Testis (tissue), 3 donors: ENCODE data around the gene CLIC3. TPM values are rescaled to one million over a fixed set of nuclear protein-coding genes. Genes with fewer than 3 reads are reported as not detected.

Experiments
- DNase-seq: peaks from one replicate; pipeline ENCODE4 v3.0.0-alpha.2; 2019
- H3K27ac ChIP-seq, 2 donors: fragments of 200-600 bp; sonication (generic); one replicate each; pipeline ENCODE4 v1.5.1; 2019
- H3K27me3 ChIP-seq: fragments of 200-600 bp; sonication (generic); one replicate; pipeline ENCODE4 v1.5.1; 2019
- H3K36me3 ChIP-seq: fragments of 200-600 bp; sonication (generic); one replicate; pipeline ENCODE4 v1.5.1; 2017; ENCODE audit warnings: low read depth; ENCODE audit errors: missing control alignments
- H3K4me1 ChIP-seq: fragments of 200-600 bp; sonication (generic); one replicate; pipeline ENCODE4 v1.5.1; 2019
- H3K4me3 ChIP-seq, 2 donors: fragments of 200-600 bp; sonication (generic); one replicate each; pipeline ENCODE4 v1.5.1; 2017 to 2019
- H3K9me3 ChIP-seq: fragments of 200-600 bp; sonication (generic); one replicate; pipeline ENCODE4 v1.5.1; 2017
- CTCF ChIP-seq, 3 experiments: fragments of 450-650 bp in 2 of 3; fragments of 200-600 bp in 1 of 3; sonication (generic) in 1 of 3; IDR thresholded peaks; one replicate each; pipeline ENCODE4 v1.5.1; 2016 to 2019; ENCODE audit warnings: antibody characterized with exemption in 3 of 3, mild to moderate bottlenecking in 2 of 3, moderate library complexity in 1 of 3
- POLR2A ChIP-seq: fragments of 450-650 bp; IDR thresholded peaks from one replicate; pipeline ENCODE4 v1.6.1; 2017; ENCODE audit warnings: antibody characterized with exemption, mild to moderate bottlenecking, moderate library complexity
- WGBS, 2 donors: methylation state at CpG; one replicate each; pipeline ENCODE4 v1.1.5; 2018; 5-methylcytosine and 5-hydroxymethylcytosine counted together
- intact Hi-C: fragments of 100-400 bp; cut with DNase I; formaldehyde crosslinking; loops from one replicate; pipeline ENCODE4 v1.15.1; 2023; ENCODE audit warnings: low total_unique reads
- polyA plus RNA-seq: library from polyadenylated mRNA; stranded (reverse); fragments of 350-450 nt; fragmentation: Illumina TruSeq; extraction: RNeasy Lipid Tissue Mini Kit (QIAGEN cat#74804); gene quantifications from one replicate; pipeline ENCODE4 v1.2.3, GENCODE V29; 2014; ENCODE audit warnings: low read depth, low replicate concordance; ENCODE audit not compliant: insufficient read depth
- total RNA-seq, 2 donors: library from RNA; depleted of rRNA; stranded (reverse); fragments of >200 nt; gene quantifications; one replicate each; pipeline ENCODE4 v1.2.3, GENCODE V29; 2016

Gene CLIC3
- total and polyA plus RNA-seq, 3 donors from 2014 or later = 1.8 to 2.8 (median 1.9) TPM

DNA sequence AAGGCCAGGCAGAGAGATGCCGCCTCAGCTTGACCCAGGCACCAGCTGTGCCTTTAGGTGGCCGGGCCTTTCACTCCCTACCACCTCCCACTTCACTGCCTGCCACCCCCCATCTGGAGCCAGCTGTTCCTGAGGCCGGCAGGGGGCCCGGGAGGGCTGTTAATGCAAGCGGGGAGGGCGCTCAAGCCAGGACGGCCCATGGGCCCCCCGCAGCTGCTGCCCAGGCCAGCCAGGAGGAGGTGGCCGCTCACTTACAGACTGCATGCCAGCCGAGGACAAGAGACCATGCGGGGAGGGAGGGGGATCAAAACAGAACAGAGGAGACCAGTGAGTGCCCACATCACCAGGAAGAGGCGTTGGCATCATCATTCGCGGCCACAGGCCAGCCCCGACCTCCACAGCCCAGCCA lies 27.2 kb upstream of the CLIC3 start:
- Histone ChIP-seq H3K4me1 (peaks cover 17% of the 10 kb centered on the region), H3K27ac (no peak overlapping the region), H3K4me3 (no peak overlapping the region), H3K36me3 (no peaks in the 10 kb centered on the region), H3K9me3 (no peaks in the 10 kb centered on the region), H3K27me3 (no peaks in the 10 kb centered on the region)
- no peak for TF ChIP-seq CTCF (IDR thresholded peaks at IDR 0.05)
- no peak for TF ChIP-seq POLR2A
- intact Hi-C loops = no loop called here
- no peak for DNase-seq
- WGBS, 2 donors = 67 to 89% methylated on average over 11 to 15 of the region's 15 CpGs

DNA sequence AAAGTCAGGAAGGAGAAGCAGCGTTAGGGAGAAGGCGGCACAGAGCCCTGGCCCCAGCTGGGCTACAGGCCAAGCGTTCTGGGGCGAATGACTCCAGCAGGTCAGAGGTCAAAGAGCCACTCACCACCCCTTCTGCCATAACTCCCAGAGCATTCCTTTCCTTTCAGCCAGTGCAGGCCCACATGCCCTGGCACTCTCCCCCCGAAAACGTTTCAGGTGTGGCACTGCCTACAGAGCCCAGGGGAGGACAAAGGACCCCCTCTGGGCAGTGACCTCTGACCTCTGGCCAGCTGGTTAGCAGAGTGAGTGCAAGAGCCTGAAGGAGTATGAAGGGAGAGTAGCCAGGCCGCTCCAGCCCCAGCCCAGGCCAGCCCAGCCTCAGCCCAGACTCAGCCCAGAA lies 26.8 kb upstream of the CLIC3 start:
- DNase-seq = no peak
- no peaks in the 10 kb centered on the region for H3K36me3 ChIP-seq

GRCh38 chr9:137022662-137023008 lies 26.3 kb upstream of the CLIC3 start:
- 83 to 95% methylated on average over 9 to 22 of the region's 23 CpGs for WGBS, 2 donors
- H3K4me3 ChIP-seq = no peak overlapping the region
- no peaks in the 10 kb centered on the region for H3K9me3 ChIP-seq
- no peaks in the 10 kb centered on the region for H3K36me3 ChIP-seq
- peaks cover 15% of the 10 kb centered on the region for H3K4me1 ChIP-seq
- TF ChIP-seq POLR2A (no peak), CTCF (IDR thresholded peaks at IDR 0.05) (no peak)
- intact Hi-C loops = no loop called here
- H3K27me3 ChIP-seq = no peaks in the 10 kb centered on the region
- H3K27ac ChIP-seq = no peak overlapping the region
- no peak for DNase-seq

More for the DNA sequence above, 26.8 kb upstream of the CLIC3 start:
- Histone ChIP-seq H3K27me3 (no peaks in the 10 kb centered on the region), H3K4me1 (peaks cover 15% of the 10 kb centered on the region), H3K27ac (no peak overlapping the region), H3K9me3 (no peaks in the 10 kb centered on the region), H3K4me3 (no peak overlapping the region)
- WGBS, 2 donors = 77 to 82% methylated on average over 7 of the region's 7 CpGs
- intact Hi-C loops = no loop called here
- TF ChIP-seq POLR2A = no peak
- TF ChIP-seq CTCF (IDR thresholded peaks at IDR 0.05) = no peak

- Histone ChIP-seq H3K4me3 (no peak overlapping the region), H3K4me1 (peaks cover 12% of the 10 kb centered on the region), H3K27ac (no peak overlapping the region), H3K27me3 (no peaks in the 10 kb centered on the region), H3K36me3 (no peaks in the 10 kb centered on the region), H3K9me3 (no peaks in the 10 kb centered on the region)
- peak; percentile 63 for DNase-seq
- intact Hi-C loops = no loop called here
- WGBS, 2 donors = 69 to 86% methylated on average over 10 to 30 of the region's 30 CpGs
- TF ChIP-seq CTCF (IDR thresholded peaks at IDR 0.05) (no peak), POLR2A (no peak)
Measured at GRCh38 chr9:137021979-137022661, 25.8 kb upstream of the CLIC3 start.

DNA sequence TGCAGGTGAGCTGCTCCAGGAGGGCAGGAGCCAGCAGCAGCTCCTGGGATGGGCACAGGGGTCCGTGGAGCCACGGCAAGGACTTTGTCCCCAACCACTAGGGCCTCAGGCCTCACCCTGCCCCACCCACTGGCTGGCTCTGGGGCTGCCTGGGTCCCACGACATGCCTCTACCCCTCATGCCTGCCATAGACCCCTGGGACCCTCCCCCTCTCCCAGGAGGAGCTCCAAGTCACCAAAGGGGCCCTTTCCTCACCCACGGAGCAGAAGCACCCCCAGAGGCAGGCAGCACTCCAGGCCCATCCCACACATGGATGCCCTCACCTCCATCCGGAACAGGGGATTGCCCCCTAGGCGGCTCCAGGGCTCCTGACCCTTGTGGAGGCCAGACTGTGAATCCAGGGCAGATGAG lies 25.2 kb upstream of the CLIC3 start:
- Histone ChIP-seq H3K36me3 (no peaks in the 10 kb centered on the region), H3K27ac (no peak overlapping the region), H3K9me3 (no peaks in the 10 kb centered on the region), H3K4me3 (no peak overlapping the region), H3K4me1 (peaks cover 7% of the 10 kb centered on the region), H3K27me3 (no peaks in the 10 kb centered on the region)
- TF ChIP-seq CTCF (IDR thresholded peaks at IDR 0.05) (no peak), POLR2A (no peak)
- no peak for DNase-seq
- intact Hi-C loops = no loop called here
- WGBS, 2 donors = 79 to 94% methylated on average over 3 to 6 of the region's 6 CpGs
